Testis (tissue), 2 donors: ENCODE results near the gene TPSB2.
"Not testable (repeated sequence)": the region's sequence is repeated elsewhere in the genome, so short reads cannot be mapped to it uniquely, and the experiment has no call there.

Source experiments
- POLR2A ChIP-seq: fragments of 450-650 bp; IDR thresholded peaks from one replicate; pipeline ENCODE4 v1.6.1; 2017; ENCODE audit warnings: antibody characterized with exemption, mild to moderate bottlenecking, moderate library complexity
- TF ChIP-seq, protein P1 (sequence below), 3 experiments: fragments of 450-650 bp in 2 of 3; fragments of 200-600 bp in 1 of 3; sonication (generic) in 1 of 3; IDR thresholded peaks; one replicate each; pipeline ENCODE4 v1.5.1; 2016 to 2019; ENCODE audit warnings: antibody characterized with exemption in 3 of 3, mild to moderate bottlenecking in 2 of 3, moderate library complexity in 1 of 3

DNA sequence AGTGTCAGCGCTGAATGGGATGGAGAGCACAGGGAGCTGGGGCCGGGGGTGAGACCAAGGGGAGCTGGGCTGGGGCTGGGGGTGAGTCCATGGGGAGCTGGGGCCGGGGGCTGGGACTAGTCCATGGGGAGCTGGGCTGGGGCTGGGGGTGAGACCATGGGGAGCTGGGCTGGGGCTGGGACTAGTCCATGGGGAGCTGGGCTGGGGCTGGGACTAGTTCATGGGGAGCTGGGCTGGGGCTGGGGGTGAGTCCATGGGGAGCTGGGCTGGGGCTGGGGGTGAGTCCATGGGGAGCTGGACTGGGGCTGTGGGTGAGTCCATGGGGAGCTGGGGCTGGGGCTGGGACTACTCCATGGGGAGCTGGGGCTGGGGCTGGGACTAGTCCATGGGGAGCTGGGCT, 24.8 kb upstream of the TPSB2 start:
- TF ChIP-seq POLR2A = not testable (repeated sequence)
- TF ChIP-seq, protein P1, sequence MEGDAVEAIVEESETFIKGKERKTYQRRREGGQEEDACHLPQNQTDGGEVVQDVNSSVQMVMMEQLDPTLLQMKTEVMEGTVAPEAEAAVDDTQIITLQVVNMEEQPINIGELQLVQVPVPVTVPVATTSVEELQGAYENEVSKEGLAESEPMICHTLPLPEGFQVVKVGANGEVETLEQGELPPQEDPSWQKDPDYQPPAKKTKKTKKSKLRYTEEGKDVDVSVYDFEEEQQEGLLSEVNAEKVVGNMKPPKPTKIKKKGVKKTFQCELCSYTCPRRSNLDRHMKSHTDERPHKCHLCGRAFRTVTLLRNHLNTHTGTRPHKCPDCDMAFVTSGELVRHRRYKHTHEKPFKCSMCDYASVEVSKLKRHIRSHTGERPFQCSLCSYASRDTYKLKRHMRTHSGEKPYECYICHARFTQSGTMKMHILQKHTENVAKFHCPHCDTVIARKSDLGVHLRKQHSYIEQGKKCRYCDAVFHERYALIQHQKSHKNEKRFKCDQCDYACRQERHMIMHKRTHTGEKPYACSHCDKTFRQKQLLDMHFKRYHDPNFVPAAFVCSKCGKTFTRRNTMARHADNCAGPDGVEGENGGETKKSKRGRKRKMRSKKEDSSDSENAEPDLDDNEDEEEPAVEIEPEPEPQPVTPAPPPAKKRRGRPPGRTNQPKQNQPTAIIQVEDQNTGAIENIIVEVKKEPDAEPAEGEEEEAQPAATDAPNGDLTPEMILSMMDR (IDR thresholded peaks at IDR 0.05) = not testable (repeated sequence)
